ENCODE data around the gene GRIK4.

The GRIK4 gene

DNA sequence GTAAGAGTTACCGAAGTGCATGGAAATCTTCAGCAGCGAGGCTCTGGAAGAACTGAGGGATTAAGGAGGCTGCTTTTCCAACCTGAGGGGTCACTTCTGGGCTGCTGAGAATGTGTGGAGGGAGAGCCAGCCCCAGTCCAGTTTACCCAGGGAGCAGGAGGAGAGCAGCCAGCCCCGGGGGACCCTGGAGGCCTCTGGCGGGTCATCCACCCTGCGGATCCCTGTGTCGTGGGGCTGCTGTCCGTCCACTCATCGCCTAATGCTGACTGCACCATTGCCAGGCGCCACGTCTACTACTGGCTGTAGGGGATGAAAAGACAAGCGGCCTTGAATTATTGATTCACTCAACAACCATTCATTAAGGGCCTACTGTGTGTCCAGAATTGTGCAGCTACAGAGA is 283.6 kb downstream of the GRIK4 start:
- H3K4me1 ChIP-seq (ENCODE audit: control insufficient read depth in 2 of 2, insufficient read depth in 2 of 2, low read length in 2 of 2) = peaks cover 0 to 4% of the 10 kb centered on the region in 2 donors
- H3K4me3 ChIP-seq (ENCODE audit: low read length in 2 of 2) = no peak overlapping the region
- H3K27me3 ChIP-seq (ENCODE audit: control insufficient read depth in 2 of 2, insufficient read depth in 2 of 2, low read length in 2 of 2) = peaks cover 4 to 8% of the 10 kb centered on the region in 2 donors
- no peaks in the 10 kb centered on the region for H3K36me3 ChIP-seq (ENCODE audit: control insufficient read depth in 2 of 2, insufficient read depth in 2 of 2, low read length in 2 of 2)
- no peak overlapping the region for H3K27ac ChIP-seq (ENCODE audit: low read depth in 2 of 2, low read length in 2 of 2)
- no peak overlapping the region for H3K9ac ChIP-seq (ENCODE audit: low read depth in 1 of 2, low read length in 2 of 2)
- no peaks in the 10 kb centered on the region for H3K9me3 ChIP-seq (ENCODE audit: control insufficient read depth in 2 of 2, low read length in 2 of 2)

DNA sequence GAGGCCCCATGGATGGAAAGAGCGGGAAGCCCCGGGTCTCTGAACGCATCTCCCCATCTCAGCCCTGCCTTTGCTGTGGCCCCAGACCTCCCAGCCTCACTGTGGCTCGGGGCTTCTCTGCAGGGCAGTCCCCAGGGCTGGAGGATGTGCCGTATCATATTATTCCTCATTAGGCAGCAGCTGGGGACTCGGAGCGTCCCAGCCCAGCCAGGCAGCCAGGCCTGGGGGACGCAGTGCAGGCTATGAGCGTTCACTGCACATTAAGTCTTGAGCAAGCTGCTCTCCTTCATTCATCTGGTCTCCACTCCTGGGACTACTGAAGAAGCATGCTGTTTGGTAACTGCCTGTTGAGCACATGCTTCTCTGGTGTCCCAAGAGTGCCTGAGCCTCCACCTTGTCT is 285.6 kb downstream of the GRIK4 start:
- Histone ChIP-seq H3K36me3 (ENCODE audit: control insufficient read depth in 2 of 2, insufficient read depth in 2 of 2, low read length in 2 of 2) (no peaks in the 10 kb centered on the region), H3K9me3 (ENCODE audit: control insufficient read depth in 2 of 2, low read length in 2 of 2) (no peaks in the 10 kb centered on the region), H3K27ac (ENCODE audit: low read depth in 2 of 2, low read length in 2 of 2) (no peak overlapping the region), H3K9ac (ENCODE audit: low read depth in 1 of 2, low read length in 2 of 2) (no peak overlapping the region), H3K27me3 (ENCODE audit: control insufficient read depth in 2 of 2, insufficient read depth in 2 of 2, low read length in 2 of 2) (peaks cover under 1 to 3% of the 10 kb centered on the region in 2 donors), H3K4me3 (ENCODE audit: low read length in 2 of 2) (no peak overlapping the region), H3K4me1 (ENCODE audit: control insufficient read depth in 2 of 2, insufficient read depth in 2 of 2, low read length in 2 of 2) (peaks cover 0 to under 1% of the 10 kb centered on the region in 2 donors)

DNA sequence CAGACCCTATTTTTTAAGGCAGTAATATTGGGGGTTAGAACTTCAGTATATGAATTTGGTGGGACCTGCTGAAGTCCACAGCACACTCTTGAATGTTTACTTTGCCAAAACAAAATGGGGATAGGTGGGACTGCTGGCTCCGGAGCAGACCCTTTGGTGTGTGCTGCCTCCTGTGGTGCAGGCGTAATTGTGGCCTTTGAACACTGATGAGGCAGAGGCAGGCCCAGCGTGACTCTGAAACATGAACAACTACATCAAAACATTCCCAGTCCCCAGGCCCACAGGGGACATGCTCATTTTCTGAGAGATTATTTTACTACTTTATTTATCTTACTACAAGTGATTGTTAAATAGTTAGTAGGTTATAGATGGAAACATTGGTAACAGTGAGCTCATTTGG is 287.3 kb downstream of the GRIK4 start:
- Histone ChIP-seq H3K4me3 (ENCODE audit: low read length in 2 of 2) (no peak overlapping the region), H3K36me3 (ENCODE audit: control insufficient read depth in 2 of 2, insufficient read depth in 2 of 2, low read length in 2 of 2) (no peaks in the 10 kb centered on the region), H3K27me3 (ENCODE audit: control insufficient read depth in 2 of 2, insufficient read depth in 2 of 2, low read length in 2 of 2) (no peaks in the 10 kb centered on the region), H3K4me1 (ENCODE audit: control insufficient read depth in 2 of 2, insufficient read depth in 2 of 2, low read length in 2 of 2) (no peaks in the 10 kb centered on the region), H3K9me3 (ENCODE audit: control insufficient read depth in 2 of 2, low read length in 2 of 2) (no peaks in the 10 kb centered on the region), H3K27ac (ENCODE audit: low read depth in 2 of 2, low read length in 2 of 2) (no peak overlapping the region), H3K9ac (ENCODE audit: low read depth in 1 of 2, low read length in 2 of 2) (no peak overlapping the region)

DNA sequence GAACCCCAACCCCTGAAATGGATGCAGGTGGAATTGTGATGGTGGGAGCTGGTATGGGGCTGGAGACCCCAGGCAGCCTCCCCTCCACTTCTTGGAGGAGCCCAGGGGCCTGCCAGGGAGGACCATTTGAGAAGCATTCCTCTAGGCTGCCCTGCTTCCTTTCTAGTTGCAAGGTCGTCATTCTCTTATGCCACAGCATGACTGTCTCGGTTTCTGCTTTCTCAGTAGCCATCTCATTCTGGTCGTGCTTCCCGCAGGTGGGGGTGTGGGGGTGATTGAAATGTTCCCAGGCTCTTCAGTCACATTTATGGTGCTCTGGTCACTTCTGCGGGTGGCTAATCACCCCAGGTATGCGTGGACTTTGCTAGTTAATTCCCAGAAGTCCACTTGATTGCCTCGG is 288.7 kb downstream of the GRIK4 start:
- no peaks in the 10 kb centered on the region for H3K27me3 ChIP-seq (ENCODE audit: control insufficient read depth in 2 of 2, insufficient read depth in 2 of 2, low read length in 2 of 2)
- no peak overlapping the region for H3K27ac ChIP-seq (ENCODE audit: low read depth in 2 of 2, low read length in 2 of 2)
- H3K4me3 ChIP-seq (ENCODE audit: low read length in 2 of 2) = no peak overlapping the region
- no peak overlapping the region for H3K9ac ChIP-seq (ENCODE audit: low read depth in 1 of 2, low read length in 2 of 2)
- H3K36me3 ChIP-seq (ENCODE audit: control insufficient read depth in 2 of 2, insufficient read depth in 2 of 2, low read length in 2 of 2) = no peaks in the 10 kb centered on the region
- no peaks in the 10 kb centered on the region for H3K4me1 ChIP-seq (ENCODE audit: control insufficient read depth in 2 of 2, insufficient read depth in 2 of 2, low read length in 2 of 2)
- H3K9me3 ChIP-seq (ENCODE audit: control insufficient read depth in 2 of 2, low read length in 2 of 2) = no peaks in the 10 kb centered on the region

DNA sequence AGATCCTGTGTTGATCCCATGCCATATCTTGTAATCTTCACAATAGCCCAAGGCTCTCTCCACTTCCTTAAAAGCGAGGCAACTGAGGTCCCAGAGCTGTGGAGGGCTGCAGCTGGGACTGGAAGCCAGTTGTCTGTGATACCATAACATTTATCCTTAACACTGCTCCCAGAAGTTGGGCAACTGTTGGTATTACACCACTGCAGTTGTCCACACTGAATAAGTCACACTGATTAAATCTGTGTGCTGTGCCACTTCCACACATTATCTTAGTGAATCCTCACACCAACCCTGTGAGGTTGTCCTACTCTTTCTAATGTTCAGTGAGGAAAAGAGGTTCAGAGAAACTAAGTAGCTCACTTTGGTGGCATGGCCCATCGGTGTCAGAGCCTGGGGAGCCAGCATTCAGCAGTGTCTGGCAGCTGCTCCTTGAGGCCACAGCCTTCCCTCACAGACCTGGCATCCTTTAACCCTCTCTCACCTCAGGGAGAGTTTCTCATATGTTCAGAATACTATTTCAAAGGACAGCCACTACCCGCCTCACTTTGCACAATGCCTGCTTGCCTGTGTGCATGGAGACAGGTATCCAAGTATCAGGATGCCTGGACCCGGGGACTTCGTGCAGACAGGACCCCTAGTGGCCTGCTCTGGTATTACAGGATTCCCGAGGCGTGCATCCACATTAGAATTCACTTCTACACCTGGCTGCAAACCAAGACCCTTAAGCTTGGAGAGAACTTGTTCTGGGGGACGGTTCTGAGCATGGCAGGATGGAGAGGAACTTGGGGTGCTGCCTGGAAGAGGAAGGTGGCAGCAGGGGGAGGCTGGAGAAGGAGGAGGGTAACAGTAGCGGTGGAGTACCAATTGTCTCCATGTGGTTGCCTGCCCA is 290.5 kb downstream of the GRIK4 start:
- Histone ChIP-seq H3K9ac (ENCODE audit: low read depth in 1 of 2, low read length in 2 of 2) (no peak overlapping the region), H3K9me3 (ENCODE audit: control insufficient read depth in 2 of 2, low read length in 2 of 2) (no peaks in the 10 kb centered on the region), H3K4me3 (ENCODE audit: low read length in 2 of 2) (no peak overlapping the region), H3K27ac (ENCODE audit: low read depth in 2 of 2, low read length in 2 of 2) (no peak overlapping the region), H3K4me1 (ENCODE audit: control insufficient read depth in 2 of 2, insufficient read depth in 2 of 2, low read length in 2 of 2) (no peaks in the 10 kb centered on the region), H3K36me3 (ENCODE audit: control insufficient read depth in 2 of 2, insufficient read depth in 2 of 2, low read length in 2 of 2) (no peaks in the 10 kb centered on the region), H3K27me3 (ENCODE audit: control insufficient read depth in 2 of 2, insufficient read depth in 2 of 2, low read length in 2 of 2) (no peaks in the 10 kb centered on the region)

DNA sequence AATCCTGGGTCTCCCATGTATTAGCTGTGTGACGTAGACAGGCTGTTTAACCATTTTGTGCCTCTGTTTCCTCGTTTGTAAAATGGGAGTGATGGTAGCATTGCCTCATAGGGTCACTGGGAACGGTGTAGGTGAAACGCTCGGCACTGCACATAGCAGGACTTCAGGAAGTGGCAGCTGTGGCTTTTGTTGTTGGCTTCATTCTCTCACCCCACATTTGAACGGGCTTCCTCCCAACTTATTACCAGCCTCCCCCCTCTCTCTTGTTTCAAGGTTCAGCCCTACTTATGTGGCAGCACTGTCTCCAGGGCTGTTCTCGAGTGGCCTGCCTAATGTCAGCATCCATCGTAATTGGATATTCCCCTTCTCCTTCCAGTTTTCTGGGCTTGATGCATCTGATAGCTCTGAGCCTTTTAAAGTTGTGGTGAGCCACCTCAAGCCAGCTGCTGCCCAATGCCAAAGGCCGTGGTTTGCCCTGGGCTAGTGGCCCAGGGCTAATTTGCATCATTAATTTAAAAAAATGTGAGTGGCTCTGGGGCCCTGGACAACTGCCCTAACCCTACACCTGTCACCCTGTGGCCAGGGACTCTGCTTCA is 294.5 kb downstream of the GRIK4 start:
- Histone ChIP-seq H3K36me3 (ENCODE audit: control insufficient read depth in 2 of 2, insufficient read depth in 2 of 2, low read length in 2 of 2) (no peaks in the 10 kb centered on the region), H3K27me3 (ENCODE audit: control insufficient read depth in 2 of 2, insufficient read depth in 2 of 2, low read length in 2 of 2) (peaks cover 0 to 5% of the 10 kb centered on the region in 2 donors), H3K9ac (ENCODE audit: low read depth in 1 of 2, low read length in 2 of 2) (no peak overlapping the region), H3K4me1 (ENCODE audit: control insufficient read depth in 2 of 2, insufficient read depth in 2 of 2, low read length in 2 of 2) (no peaks in the 10 kb centered on the region), H3K9me3 (ENCODE audit: control insufficient read depth in 2 of 2, low read length in 2 of 2) (no peaks in the 10 kb centered on the region), H3K4me3 (ENCODE audit: low read length in 2 of 2) (no peak overlapping the region), H3K27ac (ENCODE audit: low read depth in 2 of 2, low read length in 2 of 2) (no peak overlapping the region)

DNA sequence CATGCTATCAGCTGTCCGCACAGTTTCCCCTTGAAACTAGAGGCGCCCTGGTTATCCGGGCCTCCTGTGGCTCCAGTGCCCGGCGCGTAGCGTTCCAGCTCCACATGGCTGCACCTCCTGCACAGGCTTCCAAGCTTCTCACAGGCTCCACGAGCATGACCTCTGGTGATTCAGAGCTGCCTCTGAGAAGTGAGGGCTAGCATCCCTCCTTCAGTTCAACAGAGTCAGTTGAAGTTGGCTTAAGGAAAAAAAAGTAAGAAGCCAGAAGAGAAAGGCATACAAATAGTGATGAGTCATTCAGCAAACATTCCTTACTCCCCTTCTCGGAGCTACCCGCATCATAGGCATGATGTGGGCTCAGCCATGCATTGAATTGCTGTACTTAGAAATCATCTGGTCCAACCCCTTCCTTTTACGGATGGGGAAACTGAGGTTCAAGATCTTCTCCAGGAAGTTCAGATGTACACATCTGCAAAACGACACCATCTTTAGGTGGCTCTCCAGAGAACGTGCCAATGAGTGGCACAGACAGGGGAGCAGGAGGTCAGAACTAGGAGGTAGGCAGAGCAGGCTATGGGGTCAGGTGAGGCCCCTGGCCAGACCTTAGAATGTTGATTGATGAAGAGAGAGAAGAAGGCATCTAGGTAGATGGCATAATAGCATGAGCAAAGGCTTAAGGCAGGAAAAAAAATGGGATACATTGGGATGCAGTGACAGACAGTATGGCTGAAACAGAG is 296.0 kb downstream of the GRIK4 start:
- Histone ChIP-seq H3K27me3 (ENCODE audit: control insufficient read depth in 2 of 2, insufficient read depth in 2 of 2, low read length in 2 of 2) (peaks cover 0 to 5% of the 10 kb centered on the region in 2 donors), H3K4me1 (ENCODE audit: control insufficient read depth in 2 of 2, insufficient read depth in 2 of 2, low read length in 2 of 2) (no peaks in the 10 kb centered on the region), H3K9ac (ENCODE audit: low read depth in 1 of 2, low read length in 2 of 2) (no peak overlapping the region), H3K36me3 (ENCODE audit: control insufficient read depth in 2 of 2, insufficient read depth in 2 of 2, low read length in 2 of 2) (no peaks in the 10 kb centered on the region), H3K27ac (ENCODE audit: low read depth in 2 of 2, low read length in 2 of 2) (no peak overlapping the region), H3K4me3 (ENCODE audit: low read length in 2 of 2) (no peak overlapping the region), H3K9me3 (ENCODE audit: control insufficient read depth in 2 of 2, low read length in 2 of 2) (no peaks in the 10 kb centered on the region)

DNA sequence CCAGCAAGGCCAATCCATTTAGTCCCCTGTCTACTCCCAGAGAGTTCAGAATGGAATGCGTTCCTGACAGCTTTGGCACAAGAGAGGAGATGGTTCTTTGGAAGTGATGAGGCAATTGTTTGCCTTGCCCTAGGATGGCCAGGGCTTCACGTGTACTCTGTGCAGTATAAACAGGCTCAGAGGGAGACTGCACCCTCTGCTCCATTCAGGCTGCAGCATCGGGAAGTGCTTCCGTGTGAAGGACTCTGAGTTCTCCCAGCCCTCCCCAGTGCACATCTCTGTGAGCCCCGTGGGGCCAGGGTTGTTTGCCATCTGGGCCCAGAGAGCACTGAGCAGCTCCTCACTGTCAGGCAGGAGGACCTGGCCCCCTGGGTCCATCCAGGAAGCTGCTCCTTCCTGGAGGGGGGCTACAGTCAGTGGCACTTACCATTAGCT is 297.1 kb downstream of the GRIK4 start:
- Histone ChIP-seq H3K4me3 (ENCODE audit: low read length in 2 of 2) (no peak overlapping the region), H3K9ac (ENCODE audit: low read depth in 1 of 2, low read length in 2 of 2) (no peak overlapping the region), H3K27me3 (ENCODE audit: control insufficient read depth in 2 of 2, insufficient read depth in 2 of 2, low read length in 2 of 2) (peaks cover 0 to 8% of the 10 kb centered on the region in 2 donors), H3K9me3 (ENCODE audit: control insufficient read depth in 2 of 2, low read length in 2 of 2) (no peaks in the 10 kb centered on the region), H3K36me3 (ENCODE audit: control insufficient read depth in 2 of 2, insufficient read depth in 2 of 2, low read length in 2 of 2) (no peaks in the 10 kb centered on the region), H3K4me1 (ENCODE audit: control insufficient read depth in 2 of 2, insufficient read depth in 2 of 2, low read length in 2 of 2) (no peaks in the 10 kb centered on the region), H3K27ac (ENCODE audit: low read depth in 2 of 2, low read length in 2 of 2) (no peak overlapping the region)

DNA sequence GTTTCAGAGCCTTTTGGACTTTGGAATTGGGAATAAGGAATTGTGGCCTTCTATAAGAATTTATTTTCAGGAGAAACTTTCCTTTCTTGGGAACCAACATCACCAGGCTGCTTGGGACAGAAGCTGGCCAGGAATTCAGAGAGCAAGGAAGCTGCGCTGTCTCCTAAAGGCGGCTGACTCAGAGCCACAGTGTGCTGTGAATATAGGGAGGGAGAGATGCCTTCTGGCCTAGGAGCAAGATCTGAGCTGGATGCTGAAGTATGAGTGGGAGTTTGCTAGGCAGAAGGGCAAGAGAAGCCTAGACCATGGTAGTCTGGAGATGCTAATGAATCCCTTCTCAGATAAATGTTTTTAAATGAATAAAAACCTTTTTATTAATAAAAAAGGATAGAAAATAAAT is 298.7 kb downstream of the GRIK4 start:
- Histone ChIP-seq H3K36me3 (ENCODE audit: control insufficient read depth in 2 of 2, insufficient read depth in 2 of 2, low read length in 2 of 2) (no peaks in the 10 kb centered on the region), H3K27ac (ENCODE audit: low read depth in 2 of 2, low read length in 2 of 2) (no peak overlapping the region), H3K9ac (ENCODE audit: low read depth in 1 of 2, low read length in 2 of 2) (no peak overlapping the region), H3K27me3 (ENCODE audit: control insufficient read depth in 2 of 2, insufficient read depth in 2 of 2, low read length in 2 of 2) (peaks cover 0 to 8% of the 10 kb centered on the region in 2 donors), H3K4me3 (ENCODE audit: low read length in 2 of 2) (no peak overlapping the region), H3K4me1 (ENCODE audit: control insufficient read depth in 2 of 2, insufficient read depth in 2 of 2, low read length in 2 of 2) (no peaks in the 10 kb centered on the region), H3K9me3 (ENCODE audit: control insufficient read depth in 2 of 2, low read length in 2 of 2) (no peaks in the 10 kb centered on the region)

DNA sequence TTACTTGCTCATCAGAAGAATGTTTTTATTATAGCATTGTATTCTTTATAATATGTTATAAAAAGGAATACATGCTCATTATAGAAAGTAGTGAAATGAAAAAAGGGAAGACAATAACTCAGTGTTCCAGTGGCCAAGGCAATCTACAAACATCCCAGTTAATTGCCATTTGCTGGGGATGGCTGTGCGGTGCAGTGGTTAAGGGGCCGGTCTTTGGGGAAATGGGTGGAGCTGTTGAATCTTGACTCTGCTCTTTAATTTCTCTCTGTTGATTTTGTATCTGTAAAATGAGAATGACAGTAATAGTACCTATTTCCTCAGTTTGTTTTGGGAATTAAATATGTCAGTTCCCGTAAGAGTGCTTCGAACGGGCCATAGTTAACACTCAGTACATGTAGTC is 299.7 kb downstream of the GRIK4 start:
- Histone ChIP-seq H3K36me3 (ENCODE audit: control insufficient read depth in 2 of 2, insufficient read depth in 2 of 2, low read length in 2 of 2) (no peaks in the 10 kb centered on the region), H3K9ac (ENCODE audit: low read depth in 1 of 2, low read length in 2 of 2) (no peak overlapping the region), H3K9me3 (ENCODE audit: control insufficient read depth in 2 of 2, low read length in 2 of 2) (no peaks in the 10 kb centered on the region), H3K27ac (ENCODE audit: low read depth in 2 of 2, low read length in 2 of 2) (no peak overlapping the region), H3K4me3 (ENCODE audit: low read length in 2 of 2) (no peak overlapping the region), H3K4me1 (ENCODE audit: control insufficient read depth in 2 of 2, insufficient read depth in 2 of 2, low read length in 2 of 2) (no peaks in the 10 kb centered on the region), H3K27me3 (ENCODE audit: control insufficient read depth in 2 of 2, insufficient read depth in 2 of 2, low read length in 2 of 2) (peaks cover 0 to 8% of the 10 kb centered on the region in 2 donors)

Data from mucosa of rectum (tissue), 2 donors.